H9 (cell line): ENCODE results near the gene TMEM250. TPM values are rescaled to one million over a fixed set of nuclear protein-coding genes. Genes with fewer than 3 reads are reported as not detected.
A peak's percentile ranks its signal among the peaks of the same experiment; 100 is the strongest.

Experiments
- DNase-seq: peaks from one replicate; pipeline ENCODE4 v3.0.0-alpha.2; 2017
- H2AFZ ChIP-seq: one replicate; pipeline ENCODE4 v1.6.1; 2013; ENCODE audit warnings: mild to moderate bottlenecking, low read length, control low read depth, moderate library complexity
- H2AK5ac ChIP-seq: 2 replicates; pipeline ENCODE4 v1.6.1; 2013; ENCODE audit warnings: low read length, control low read depth, mixed read lengths; ENCODE audit not compliant: insufficient read length
- H2BK120ac ChIP-seq: one replicate; pipeline ENCODE4 v1.6.1; 2013; ENCODE audit warnings: low read depth, mild to moderate bottlenecking, low read length, control low read depth, inconsistent platforms; ENCODE audit not compliant: poor library complexity, severe bottlenecking
- H2BK12ac ChIP-seq: 2 replicates; pipeline ENCODE4 v1.6.1; 2013; ENCODE audit warnings: low read length, control low read depth, mixed read lengths, low read depth; ENCODE audit not compliant: insufficient read length
- H2BK15ac ChIP-seq: 2 replicates; pipeline ENCODE4 v1.6.1; 2013; ENCODE audit warnings: low read depth, low read length, control low read depth
- H2BK20ac ChIP-seq: one replicate; pipeline ENCODE4 v1.6.1; 2013; ENCODE audit warnings: low read depth, mild to moderate bottlenecking, low read length, control low read depth, inconsistent platforms; ENCODE audit not compliant: poor library complexity, severe bottlenecking
- H2BK5ac ChIP-seq: 2 replicates; pipeline ENCODE4 v1.6.1; 2013; ENCODE audit warnings: low read length, control low read depth, mixed read lengths; ENCODE audit not compliant: insufficient read length
- H3K14ac ChIP-seq: 2 replicates; pipeline ENCODE4 v1.6.1; 2013; ENCODE audit warnings: low read length, control low read depth; ENCODE audit not compliant: insufficient read depth
- H3K18ac ChIP-seq: 2 replicates; pipeline ENCODE4 v1.6.1; 2013; ENCODE audit warnings: low read depth, mild to moderate bottlenecking, mixed read lengths, low read length, control low read depth; ENCODE audit not compliant: insufficient read length
- H3K23ac ChIP-seq: 2 replicates; pipeline ENCODE4 v1.6.1; 2013; ENCODE audit warnings: low read length, control low read depth, mixed read lengths, low read depth; ENCODE audit not compliant: insufficient read length
- H3K23me2 ChIP-seq: 2 replicates; pipeline ENCODE4 v1.6.1; 2013; ENCODE audit warnings: low read depth, mild to moderate bottlenecking, mixed read lengths, low read length, control low read depth; ENCODE audit not compliant: insufficient read length, poor library complexity, severe bottlenecking
- H3K27ac ChIP-seq: 2 replicates; pipeline ENCODE4 v1.5.1; 2013; ENCODE audit warnings: low read length, control low read depth, mixed read lengths, low read depth; ENCODE audit not compliant: insufficient read length
- H3K27me3 ChIP-seq: 2 replicates; pipeline ENCODE4 v1.6.1; 2013; ENCODE audit warnings: low read length, control low read depth, inconsistent platforms; ENCODE audit not compliant: insufficient read depth
- H3K4ac ChIP-seq: 2 replicates; pipeline ENCODE4 v1.6.1; 2013; ENCODE audit warnings: low read depth, mild to moderate bottlenecking, control low read depth, inconsistent platforms, low read length, moderate library complexity
- H3K4me1 ChIP-seq: 2 replicates; pipeline ENCODE4 v1.6.1; 2013; ENCODE audit warnings: low read length, control low read depth, inconsistent platforms; ENCODE audit not compliant: insufficient read depth
- H3K4me2 ChIP-seq: 2 replicates; pipeline ENCODE4 v1.6.1; 2013; ENCODE audit warnings: low read length, control low read depth, mixed read lengths; ENCODE audit not compliant: insufficient read length, insufficient read depth
- H3K56ac ChIP-seq: 2 replicates; pipeline ENCODE4 v1.6.1; 2013; ENCODE audit warnings: low read depth, mild to moderate bottlenecking, mixed read lengths, low read length, control low read depth; ENCODE audit not compliant: insufficient read length
- H3K79me1 ChIP-seq: 2 replicates; pipeline ENCODE4 v1.6.1; 2013; ENCODE audit warnings: low read depth, mild to moderate bottlenecking, moderate library complexity, low read length, control low read depth, inconsistent platforms; ENCODE audit not compliant: insufficient read depth, poor library complexity, severe bottlenecking
- H3K79me2 ChIP-seq: 2 replicates; pipeline ENCODE4 v1.6.1; 2013; ENCODE audit warnings: low read length, control low read depth, inconsistent platforms; ENCODE audit not compliant: insufficient read depth
- H3K9ac ChIP-seq: 2 replicates; pipeline ENCODE4 v1.6.1; 2013; ENCODE audit warnings: low read length, control low read depth, mixed read lengths; ENCODE audit not compliant: insufficient read length; ENCODE audit errors: extremely low read depth
- H3K9me3 ChIP-seq: one replicate; pipeline ENCODE4 v1.6.1; 2013; ENCODE audit warnings: low read depth, low read length, inconsistent platforms; ENCODE audit not compliant: control insufficient read depth
- H3T11ph ChIP-seq: one replicate; pipeline ENCODE4 v1.6.1; 2013; ENCODE audit warnings: mild to moderate bottlenecking, low read length, control low read depth, inconsistent platforms
- H4K20me1 ChIP-seq: one replicate; pipeline ENCODE4 v1.6.1; 2013; ENCODE audit not compliant: control insufficient read depth, insufficient read length, insufficient read depth
- H4K5ac ChIP-seq: 2 replicates; pipeline ENCODE4 v1.6.1; 2013; ENCODE audit warnings: low read depth, mild to moderate bottlenecking, mixed read lengths, low read length, control low read depth; ENCODE audit not compliant: insufficient read length
- H4K8ac ChIP-seq: replicated peaks from 2 replicates; pipeline ENCODE4 v1.6.1; 2013; ENCODE audit warnings: low read length, control low read depth, mixed read lengths, low read depth; ENCODE audit not compliant: insufficient read length
- H4K91ac ChIP-seq: 2 replicates; pipeline ENCODE4 v1.6.1; 2013; ENCODE audit warnings: low read depth, mild to moderate bottlenecking, moderate library complexity, mixed read lengths, low read length, control low read depth; ENCODE audit not compliant: insufficient read length
- H3K27ac Mint-ChIP-seq, 3 experiments: 2 replicates in 2 of 3; 3 replicates in 1 of 3; pipeline ENCODE4 v1.8.0; 2020 to 2021; ENCODE audit warnings: mixed read lengths in 3 of 3, mild to moderate bottlenecking in 1 of 3, moderate library complexity in 1 of 3
- H3K27me3 Mint-ChIP-seq: 2 replicates; pipeline ENCODE4 v1.8.0; 2021; ENCODE audit warnings: low read depth, mild to moderate bottlenecking, moderate library complexity, mixed read lengths
- H3K36me3 Mint-ChIP-seq, 3 experiments: 2 replicates in 2 of 3; 3 replicates in 1 of 3; pipeline ENCODE4 v1.8.0; 2020 to 2021; ENCODE audit warnings: low read depth in 3 of 3, mixed read lengths in 3 of 3; ENCODE audit not compliant: insufficient read depth in 1 of 3
- H3K4me1 Mint-ChIP-seq, 2 experiments: 2 replicates each; pipeline ENCODE4 v1.8.0; 2020; ENCODE audit warnings: mixed read lengths in 2 of 2
- H3K4me3 Mint-ChIP-seq, 2 experiments: 2 replicates in 1 of 2; 3 replicates in 1 of 2; pipeline ENCODE4 v1.8.0; 2020 to 2021; ENCODE audit warnings: mild to moderate bottlenecking in 2 of 2, mixed read lengths in 2 of 2, moderate library complexity in 1 of 2
- H3K9me3 Mint-ChIP-seq, 2 experiments: 2 replicates in 1 of 2; 3 replicates in 1 of 2; pipeline ENCODE4 v1.8.0; 2020; ENCODE audit warnings: mild to moderate bottlenecking in 2 of 2, mixed read lengths in 2 of 2, moderate library complexity in 1 of 2
- WGBS: extraction: QIAGEN DNeasy Blood & Tissue Kit; methylation state at CpG from one replicate; pipeline ENCODE4 v1.1.7; 2013; ENCODE audit warnings: missing lambda C conversion rate, low lambda C conversion rate, mixed read lengths; ENCODE audit not compliant: insufficient read length; ENCODE audit errors: extremely low coverage; 5-methylcytosine and 5-hydroxymethylcytosine counted together
- total RNA-seq: library from RNA; stranded (reverse); gene quantifications from 2 replicates; pipeline ENCODE4 v1.2.1, GENCODE V29; 2021
- TF ChIP-seq, protein P1 (sequence below): fragments of 200-600 bp; sonication (generic); conservative IDR thresholded peaks from 3 replicates; pipeline ENCODE4 v1.8.0; 2021; ENCODE audit warnings: antibody characterized with exemption, mild to moderate bottlenecking

The TMEM250 gene
- total RNA-seq, 1 experiment from 2014 or later, result 48.1 TPM

DNA sequence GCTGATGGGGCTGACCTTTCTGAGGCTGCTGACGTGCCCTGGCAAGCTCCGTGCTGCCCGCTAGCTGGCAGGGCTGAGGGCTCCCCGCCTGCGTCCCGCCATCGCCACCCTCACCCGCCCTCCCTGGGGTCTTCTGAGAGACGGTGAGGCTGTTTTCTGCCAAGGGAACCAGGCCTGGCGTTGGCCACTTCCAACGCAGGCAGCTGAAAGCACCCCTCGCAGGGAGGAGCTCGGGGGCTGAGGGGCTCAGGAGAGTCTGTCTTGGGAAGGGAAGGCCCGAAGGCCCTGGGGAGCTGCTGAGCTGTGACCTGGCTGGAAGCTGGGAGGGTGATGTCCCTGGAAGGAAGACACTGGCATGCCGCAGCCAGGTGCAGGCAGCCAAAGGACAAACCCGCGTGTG is 9.8 kb upstream of the TMEM250 start:
- no peak overlapping the region for H2AK5ac ChIP-seq
- H4K5ac ChIP-seq, result no peak overlapping the region
- no peak overlapping the region for H2BK5ac ChIP-seq
- no peak overlapping the region for H3K4ac ChIP-seq
- no peak overlapping the region for H3K27ac ChIP-seq
- H3K23ac ChIP-seq, result no peak overlapping the region
- WGBS, result no CpG with 5 or more reads among the region's 17 CpGs
- H3K14ac ChIP-seq, result no peak overlapping the region; the same call in 1 of the 2 replicates
- H2AFZ ChIP-seq, result no peak overlapping the region
- H3K4me3 Mint-ChIP-seq, result no peak overlapping the region
- TF ChIP-seq, protein P1, sequence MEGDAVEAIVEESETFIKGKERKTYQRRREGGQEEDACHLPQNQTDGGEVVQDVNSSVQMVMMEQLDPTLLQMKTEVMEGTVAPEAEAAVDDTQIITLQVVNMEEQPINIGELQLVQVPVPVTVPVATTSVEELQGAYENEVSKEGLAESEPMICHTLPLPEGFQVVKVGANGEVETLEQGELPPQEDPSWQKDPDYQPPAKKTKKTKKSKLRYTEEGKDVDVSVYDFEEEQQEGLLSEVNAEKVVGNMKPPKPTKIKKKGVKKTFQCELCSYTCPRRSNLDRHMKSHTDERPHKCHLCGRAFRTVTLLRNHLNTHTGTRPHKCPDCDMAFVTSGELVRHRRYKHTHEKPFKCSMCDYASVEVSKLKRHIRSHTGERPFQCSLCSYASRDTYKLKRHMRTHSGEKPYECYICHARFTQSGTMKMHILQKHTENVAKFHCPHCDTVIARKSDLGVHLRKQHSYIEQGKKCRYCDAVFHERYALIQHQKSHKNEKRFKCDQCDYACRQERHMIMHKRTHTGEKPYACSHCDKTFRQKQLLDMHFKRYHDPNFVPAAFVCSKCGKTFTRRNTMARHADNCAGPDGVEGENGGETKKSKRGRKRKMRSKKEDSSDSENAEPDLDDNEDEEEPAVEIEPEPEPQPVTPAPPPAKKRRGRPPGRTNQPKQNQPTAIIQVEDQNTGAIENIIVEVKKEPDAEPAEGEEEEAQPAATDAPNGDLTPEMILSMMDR, result no peak
- H2BK120ac ChIP-seq, result no peak overlapping the region
- no peaks in the 10 kb centered on the region for H4K20me1 ChIP-seq
- H3K18ac ChIP-seq, result no peak overlapping the region
- H4K8ac ChIP-seq, result no peak overlapping the region
- no peaks in the 10 kb centered on the region for H3K79me2 ChIP-seq
- peaks cover 3 to 5% of the 10 kb centered on the region in 2 experiments; a peak in 3 of 5 replicates for H3K9me3 Mint-ChIP-seq
- no peaks in the 10 kb centered on the region for H3K9me3 ChIP-seq
- no peaks in the 10 kb centered on the region for H3K4me1 ChIP-seq
- H3T11ph ChIP-seq, result no peak overlapping the region
- H3K4me1 Mint-ChIP-seq, result peaks cover 4 to 14% of the 10 kb centered on the region in 2 experiments
- H3K27ac Mint-ChIP-seq, result peak overlapping the region in 2 of 3 experiments; percentile 4 to 75; a peak in 1 of 7 replicates
- no peaks in the 10 kb centered on the region; a peak in 1 of 7 replicates for H3K36me3 Mint-ChIP-seq
- no peaks in the 10 kb centered on the region for H3K27me3 ChIP-seq
- H2BK15ac ChIP-seq, result no peak overlapping the region
- no peaks in the 10 kb centered on the region for H3K79me1 ChIP-seq
- H4K91ac ChIP-seq, result no peak overlapping the region
- H3K27me3 Mint-ChIP-seq, result peaks cover 14% of the 10 kb centered on the region
- no peak overlapping the region for H3K4me2 ChIP-seq
- peaks cover 2% of the 10 kb centered on the region for H3K23me2 ChIP-seq
- H3K56ac ChIP-seq, result no peak overlapping the region
- H2BK12ac ChIP-seq, result no peak overlapping the region
- no peak overlapping the region for H2BK20ac ChIP-seq
- DNase-seq, result no peak
- H3K9ac ChIP-seq, result no peak overlapping the region
